Right lobe of liver (tissue), 6 donors: ENCODE measurements around the gene SNAP23. TPM values are rescaled to one million over a fixed set of nuclear protein-coding genes. Genes with fewer than 3 reads are reported as not detected.

ENCODE experiments used
- ATAC-seq, 4 donors: fragments of 200-7000 bp; cut with Tn5 transposase; one replicate each; pipeline ENCODE4 v1.9.1; 2020; ENCODE audit warnings: mild to moderate bottlenecking in 4 of 4, moderate library complexity in 4 of 4
- DNase-seq, 3 donors: peaks; one replicate each; pipeline ENCODE4 v3.0.0-alpha.2; 2020
- H3K27ac ChIP-seq, 3 donors: fragments of 200-600 bp; one replicate each; pipeline ENCODE4 v1.8.0; 2022
- H3K27me3 ChIP-seq, 2 donors: fragments of 200-600 bp; one replicate each; pipeline ENCODE4 v1.8.0; 2022
- H3K36me3 ChIP-seq, 4 donors: fragments of 200-600 bp; sonication (generic) in 1 of 4; one replicate each; pipeline versions ENCODE4 v1.5.1 to v1.8.0; 2017 to 2022; ENCODE audit warnings: control low read depth in 1 of 4
- H3K4me1 ChIP-seq, 4 donors: fragments of 200-600 bp; sonication (generic) in 1 of 4; one replicate each; pipeline versions ENCODE4 v1.5.1 to v1.8.0; 2017 to 2022; ENCODE audit warnings: control low read depth in 1 of 4
- H3K4me3 ChIP-seq, 3 donors: fragments of 200-600 bp; one replicate each; pipeline ENCODE4 v1.8.0; 2022
- H3K9me3 ChIP-seq, 4 donors: fragments of 200-600 bp; sonication (generic) in 1 of 4; one replicate each; pipeline versions ENCODE4 v1.5.1 to v1.8.0; 2017 to 2022; ENCODE audit warnings: control low read depth in 1 of 4
- POLR2A ChIP-seq: fragments of 450-650 bp; IDR thresholded peaks from one replicate; pipeline ENCODE4 v1.6.1; 2017; ENCODE audit warnings: antibody characterized with exemption, mild to moderate bottlenecking
- WGBS: methylation state at CpG from one replicate; pipeline ENCODE4 v1.1.6; 2018; ENCODE audit warnings: low coverage, low lambda C conversion rate; ENCODE audit not compliant: insufficient coverage; ENCODE audit errors: missing lambda C conversion rate; 5-methylcytosine and 5-hydroxymethylcytosine counted together
- intact Hi-C, 2 donors: fragments of 100-400 bp; cut with DNase I; formaldehyde crosslinking; loops; one replicate each; pipeline versions ENCODE4 v1.11.2 to v1.14.1; 2022
- total RNA-seq, 6 experiments: library from RNA; depleted of rRNA in 2 of 6; stranded (reverse); fragments of >200 nt in 2 of 6; fragmentation: NEBNext Ultra II Directional in 3 of 6; extraction: Animal tissue kit (Norgen Biotek cat#: 25700) in 3 of 6; gene quantifications; one replicate each; pipeline versions ENCODE4 v1.1.0 to v1.2.4, GENCODE V29; 2016 to 2023
- TF ChIP-seq, protein P1 (sequence below), 4 donors: fragments of 200-600 bp in 3 of 4; fragments of 450-650 bp in 1 of 4; IDR thresholded peaks; one replicate each; pipeline versions ENCODE4 v1.5.1 to v1.8.0; 2016 to 2022; ENCODE audit warnings: antibody characterized with exemption in 4 of 4, mild to moderate bottlenecking in 2 of 4
- donor health status: DM: no; HTN: yes; CAD: no.
- donor health status: DM: no; HTN: no; CAD: no.
- donor health status: DM: no; HTN: no; CAD: no.
- donor health status: DM: no; HTN: yes; CAD: no.
- donor health status: DM: no; HTN: yes; CAD: no.

The SNAP23 gene
- total RNA-seq, 6 experiments from 2014 or later, result 20.7 to 30.9 (median 26.9) TPM

DNA sequence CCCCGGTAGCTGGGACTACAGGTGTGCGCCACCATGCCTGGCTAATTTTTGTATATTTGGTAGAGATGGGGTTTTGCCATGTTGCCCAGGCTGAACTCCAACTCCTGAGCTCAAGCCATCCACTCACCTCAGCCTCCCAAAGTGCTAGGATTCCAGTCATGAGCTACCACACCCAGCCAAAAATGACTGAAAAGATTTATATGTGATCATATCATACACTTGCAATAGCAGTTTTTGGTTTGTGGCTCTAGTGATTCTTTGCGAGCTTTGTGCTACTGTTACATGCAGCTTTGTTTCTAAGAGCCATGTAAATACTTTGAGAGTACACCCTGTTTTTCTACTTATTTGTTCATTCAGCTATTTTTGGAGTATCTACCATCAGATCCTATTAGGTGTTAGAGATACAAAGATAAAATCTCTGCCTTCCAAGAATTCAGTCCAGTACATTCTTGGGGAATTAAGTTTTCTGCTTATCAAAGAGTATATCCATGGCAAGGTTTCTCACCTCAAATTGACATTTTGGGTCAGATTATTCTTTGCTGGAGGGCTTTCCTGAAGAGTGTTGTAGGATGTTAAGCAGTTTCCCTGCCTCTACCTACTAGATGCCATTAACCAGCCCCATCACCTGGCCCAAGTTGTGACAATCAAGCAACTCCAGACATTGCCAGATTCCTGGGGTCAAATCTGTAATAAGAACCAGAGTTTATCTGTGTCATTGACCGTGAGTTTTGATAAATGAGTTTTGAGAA lies 15.0 kb downstream of the SNAP23 start:
- peak overlapping the region in 2 of 3 donors; percentile 19 to 20 for H3K27ac ChIP-seq
- DNase-seq, result no peak
- no peaks in the 10 kb centered on the region for H3K27me3 ChIP-seq
- ATAC-seq, result no peak
- H3K36me3 ChIP-seq, result peaks cover 0 to 19% (median 7%) of the 10 kb centered on the region in 4 donors
- no peaks in the 10 kb centered on the region for H3K9me3 ChIP-seq
- 81% methylated on average over 4 of the region's 4 CpGs for WGBS
- TF ChIP-seq, protein P1, sequence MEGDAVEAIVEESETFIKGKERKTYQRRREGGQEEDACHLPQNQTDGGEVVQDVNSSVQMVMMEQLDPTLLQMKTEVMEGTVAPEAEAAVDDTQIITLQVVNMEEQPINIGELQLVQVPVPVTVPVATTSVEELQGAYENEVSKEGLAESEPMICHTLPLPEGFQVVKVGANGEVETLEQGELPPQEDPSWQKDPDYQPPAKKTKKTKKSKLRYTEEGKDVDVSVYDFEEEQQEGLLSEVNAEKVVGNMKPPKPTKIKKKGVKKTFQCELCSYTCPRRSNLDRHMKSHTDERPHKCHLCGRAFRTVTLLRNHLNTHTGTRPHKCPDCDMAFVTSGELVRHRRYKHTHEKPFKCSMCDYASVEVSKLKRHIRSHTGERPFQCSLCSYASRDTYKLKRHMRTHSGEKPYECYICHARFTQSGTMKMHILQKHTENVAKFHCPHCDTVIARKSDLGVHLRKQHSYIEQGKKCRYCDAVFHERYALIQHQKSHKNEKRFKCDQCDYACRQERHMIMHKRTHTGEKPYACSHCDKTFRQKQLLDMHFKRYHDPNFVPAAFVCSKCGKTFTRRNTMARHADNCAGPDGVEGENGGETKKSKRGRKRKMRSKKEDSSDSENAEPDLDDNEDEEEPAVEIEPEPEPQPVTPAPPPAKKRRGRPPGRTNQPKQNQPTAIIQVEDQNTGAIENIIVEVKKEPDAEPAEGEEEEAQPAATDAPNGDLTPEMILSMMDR (IDR thresholded peaks at IDR 0.05), result no peak
- TF ChIP-seq POLR2A, result no peak
- H3K4me1 ChIP-seq, result no peaks in the 10 kb centered on the region
- intact Hi-C loops, result no loop called here
- H3K4me3 ChIP-seq, result no peak overlapping the region

DNA sequence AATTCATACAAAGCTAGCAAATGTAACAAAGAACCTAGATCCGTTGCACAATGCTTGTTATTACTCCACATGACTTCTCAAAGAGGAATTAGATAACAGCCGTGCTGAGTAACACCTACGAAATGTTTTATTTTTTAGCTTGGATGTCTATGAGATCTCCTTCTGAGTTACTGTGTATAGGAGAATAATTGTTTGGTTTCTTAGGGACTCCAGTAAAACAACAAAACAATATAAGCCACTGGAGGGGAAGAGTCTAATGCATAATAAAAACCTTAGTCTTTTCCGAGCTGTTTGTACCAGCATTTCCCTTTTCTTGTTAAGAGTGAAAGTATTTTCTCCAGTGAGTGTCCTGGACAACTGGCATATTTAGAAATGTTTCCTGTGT lies 15.6 kb downstream of the SNAP23 start:
- intact Hi-C loops, result no loop called here
- no peaks in the 10 kb centered on the region for H3K4me1 ChIP-seq
- peak overlapping the region in 2 of 3 donors; percentile 19 to 20 for H3K27ac ChIP-seq
- DNase-seq (no peak), ATAC-seq (peak; percentile 33 to 72 (median 42))
- TF ChIP-seq, protein P1 (IDR thresholded peaks at IDR 0.05), result no peak
- no peak for TF ChIP-seq POLR2A
- 36% methylated on average over 4 of the region's 4 CpGs for WGBS
- H3K9me3 ChIP-seq, result no peaks in the 10 kb centered on the region
- H3K4me3 ChIP-seq, result no peak overlapping the region
- H3K36me3 ChIP-seq, result peaks cover 0 to 23% (median 8%) of the 10 kb centered on the region in 4 donors
- no peaks in the 10 kb centered on the region for H3K27me3 ChIP-seq

DNA sequence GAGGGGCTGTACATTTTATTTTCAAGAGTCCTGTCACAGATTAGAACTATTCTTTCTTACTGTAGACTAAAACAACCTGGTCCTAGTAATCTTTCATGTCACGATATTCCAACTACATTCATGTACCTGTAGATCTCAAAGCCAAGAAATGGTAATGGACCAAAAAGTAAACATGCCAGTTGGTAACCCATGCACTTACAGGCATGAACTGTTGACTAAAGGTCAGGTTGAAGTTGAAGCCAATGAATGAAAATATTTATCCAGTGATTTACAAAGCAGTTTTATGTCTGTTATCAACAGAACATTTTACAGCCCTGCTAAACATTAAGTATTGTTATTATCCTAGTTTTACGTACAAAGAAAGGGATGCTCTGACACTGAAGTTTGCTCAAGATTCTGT lies 27.9 kb downstream of the SNAP23 start:
- H3K27ac ChIP-seq, result no peak overlapping the region
- intact Hi-C loops, result no loop called here
- peaks cover 0 to 35% (median 0%) of the 10 kb centered on the region in 4 donors for H3K36me3 ChIP-seq
- peaks cover 0 to 4% (median 0%) of the 10 kb centered on the region in 4 donors for H3K4me1 ChIP-seq
- no peaks in the 10 kb centered on the region for H3K27me3 ChIP-seq
- DNase-seq, result no peak
- no peak overlapping the region for H3K4me3 ChIP-seq
- peak in 2 of 4 donors; percentile 47 to 54 for ATAC-seq
- WGBS, result 27% methylated on average over 2 of the region's 2 CpGs
- H3K9me3 ChIP-seq, result no peaks in the 10 kb centered on the region
- TF ChIP-seq, protein P1 (IDR thresholded peaks at IDR 0.05), result no peak
- no peak for TF ChIP-seq POLR2A

DNA sequence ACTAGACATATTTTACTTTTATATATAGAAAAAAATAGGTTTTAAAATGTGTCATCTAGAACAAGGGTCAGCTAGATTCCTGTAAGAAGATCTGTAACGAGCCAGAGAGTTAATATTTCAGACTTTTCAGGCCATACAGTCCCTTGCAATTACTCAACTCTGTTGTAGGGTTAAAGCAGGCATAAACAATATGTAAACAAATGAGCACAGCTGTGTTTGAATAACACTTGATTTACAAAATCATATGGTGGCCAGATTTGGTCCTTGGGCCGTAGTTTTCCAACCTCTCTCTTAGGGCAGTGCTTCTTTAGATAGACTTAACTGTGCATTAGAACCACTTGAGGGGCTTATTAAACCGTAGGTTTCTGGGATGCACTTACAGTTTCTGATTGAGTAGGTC lies 33.5 kb downstream of the SNAP23 start:
- 96% methylated on average over 3 of the region's 3 CpGs for WGBS
- no peaks in the 10 kb centered on the region for H3K4me1 ChIP-seq
- TF ChIP-seq, protein P1 (IDR thresholded peaks at IDR 0.05), result no peak
- no peak for TF ChIP-seq POLR2A
- H3K4me3 ChIP-seq, result no peak overlapping the region
- intact Hi-C loops, result no loop called here
- no peak overlapping the region for H3K27ac ChIP-seq
- H3K9me3 ChIP-seq, result no peaks in the 10 kb centered on the region
- no peak for ATAC-seq
- H3K36me3 ChIP-seq, result peaks cover 0 to 50% (median 10%) of the 10 kb centered on the region in 4 donors
- no peak for DNase-seq
- no peaks in the 10 kb centered on the region for H3K27me3 ChIP-seq
